Liver (tissue), 9 donors: ENCODE results near the gene VSIG2. TPM values are rescaled to one million over a fixed set of nuclear protein-coding genes. Genes with fewer than 3 reads are reported as not detected.
A peak's percentile ranks its signal among the peaks of the same experiment; 100 is the strongest.

ENCODE experiments used
- DNase-seq: peaks from one replicate; pipeline ENCODE4 v3.0.0-alpha.2; 2017; ENCODE audit warnings: low spot score
- H3K27ac ChIP-seq, 2 donors: one replicate each; pipeline ENCODE4 v1.7.0; 2013; ENCODE audit warnings: inconsistent platforms in 2 of 2, low read length in 2 of 2, control low read depth in 1 of 2, low read depth in 1 of 2, mild to moderate bottlenecking in 1 of 2
- H3K27me3 ChIP-seq, 4 donors: one replicate each; pipeline versions ENCODE4 v1.6.1 to v1.7.0; 2013; ENCODE audit warnings: low read length in 3 of 4, inconsistent platforms in 1 of 4, mild to moderate bottlenecking in 1 of 4, moderate library complexity in 1 of 4; ENCODE audit not compliant: control insufficient read depth in 4 of 4, insufficient read depth in 4 of 4
- H3K36me3 ChIP-seq, 4 donors: one replicate each; pipeline versions ENCODE4 v1.6.1 to v1.7.0; 2013; ENCODE audit warnings: low read length in 3 of 4, mild to moderate bottlenecking in 3 of 4, low read depth in 1 of 4, moderate library complexity in 1 of 4; ENCODE audit not compliant: control insufficient read depth in 4 of 4, insufficient read depth in 3 of 4
- H3K4me1 ChIP-seq, 4 donors: one replicate each; pipeline versions ENCODE4 v1.6.1 to v1.7.0; 2013; ENCODE audit warnings: low read length in 3 of 4, mild to moderate bottlenecking in 3 of 4, moderate library complexity in 1 of 4; ENCODE audit not compliant: control insufficient read depth in 4 of 4, insufficient read depth in 4 of 4
- H3K4me3 ChIP-seq, 3 donors: one replicate each; pipeline versions ENCODE4 v1.6.1 to v1.7.0; 2013; ENCODE audit warnings: low read length in 3 of 3, control low read depth in 1 of 3, low read depth in 1 of 3, mild to moderate bottlenecking in 1 of 3
- H3K9ac ChIP-seq, 2 donors: one replicate each; pipeline ENCODE4 v1.7.0; 2013; ENCODE audit warnings: low read length in 2 of 2, mild to moderate bottlenecking in 2 of 2, moderate library complexity in 2 of 2, control low read depth in 1 of 2, low read depth in 1 of 2
- H3K9me3 ChIP-seq, 4 donors: one replicate each; pipeline versions ENCODE4 v1.6.1 to v1.7.0; 2013; ENCODE audit warnings: low read length in 3 of 4; ENCODE audit not compliant: control insufficient read depth in 4 of 4
- EGR1 ChIP-seq, 2 donors: IDR thresholded peaks; 2 replicates each; pipeline ENCODE4 v1.6.1; 2016 to 2018; ENCODE audit warnings: antibody characterized with exemption in 2 of 2, low read depth in 2 of 2
- FOXA1 ChIP-seq: IDR thresholded peaks from 2 replicates; pipeline ENCODE4 v1.6.1; 2016; ENCODE audit warnings: antibody characterized with exemption
- FOXA2 ChIP-seq: IDR thresholded peaks from 2 replicates; pipeline ENCODE4 v1.6.1; 2016; ENCODE audit warnings: antibody characterized with exemption
- GABPA ChIP-seq, 2 donors: IDR thresholded peaks in 1 of 2; conservative IDR thresholded peaks in 1 of 2; 2 replicates each; pipeline ENCODE4 v1.6.1; 2016; ENCODE audit warnings: antibody characterized with exemption in 2 of 2, mild to moderate bottlenecking in 1 of 2, moderate library complexity in 1 of 2
- HNF4A ChIP-seq, 2 donors: conservative IDR thresholded peaks; 2 replicates each; pipeline ENCODE4 v1.6.1; 2016; ENCODE audit warnings: antibody characterized with exemption in 2 of 2, mild to moderate bottlenecking in 2 of 2
- HNF4G ChIP-seq: IDR thresholded peaks from 2 replicates; pipeline ENCODE4 v1.6.1; 2016; ENCODE audit warnings: antibody characterized with exemption
- JUND ChIP-seq, 2 donors: IDR thresholded peaks; 2 replicates each; pipeline ENCODE4 v1.6.1; 2016; ENCODE audit warnings: antibody characterized with exemption in 2 of 2
- NR2F2 ChIP-seq: IDR thresholded peaks from 2 replicates; pipeline ENCODE4 v1.6.1; 2016; ENCODE audit warnings: antibody characterized with exemption
- RAD21 ChIP-seq, 2 donors: IDR thresholded peaks; 2 replicates each; pipeline ENCODE4 v1.6.1; 2016; ENCODE audit warnings: antibody characterized with exemption in 2 of 2, mild to moderate bottlenecking in 2 of 2
- RXRA ChIP-seq, 2 donors: IDR thresholded peaks; 2 replicates each; pipeline ENCODE4 v1.6.1; 2017 to 2018; ENCODE audit warnings: antibody characterized with exemption in 2 of 2, mild to moderate bottlenecking in 1 of 2
- SP1 ChIP-seq: IDR thresholded peaks from 2 replicates; pipeline ENCODE4 v1.6.1; 2018; ENCODE audit warnings: antibody characterized with exemption, mild to moderate bottlenecking
- TAF1 ChIP-seq: conservative IDR thresholded peaks from 2 replicates; pipeline ENCODE4 v1.6.1; 2016; ENCODE audit warnings: antibody characterized with exemption, mild to moderate bottlenecking
- YY1 ChIP-seq: IDR thresholded peaks from 2 replicates; pipeline ENCODE4 v1.6.1; 2016; ENCODE audit warnings: antibody characterized with exemption, mild to moderate bottlenecking
- WGBS: extraction: QIAGEN DNeasy Blood & Tissue Kit; methylation state at CpG from one replicate; pipeline ENCODE4 v1.1.7; 2013; 5-methylcytosine and 5-hydroxymethylcytosine counted together
- polyA plus RNA-seq, 2 donors: library from polyadenylated mRNA; stranded (reverse) in 1 of 2; unstranded in 1 of 2; fragments of 200-250 nt in 1 of 2; fragments of >200 nt in 1 of 2; fragmentation: Nextera tagmentation in 1 of 2; extraction: Ambion mirVana in 1 of 2; gene quantifications; one replicate each; pipeline versions ENCODE4 v1.2.1 to v1.2.3, GENCODE V29; 2013 to 2015
- total RNA-seq, 2 donors: library from RNA; depleted of rRNA; stranded (reverse); fragments of >200 nt; gene quantifications; one replicate each; pipeline ENCODE4 v1.2.3, GENCODE V29; 2014
- TF ChIP-seq, protein P1 (sequence below): IDR thresholded peaks from 2 replicates; pipeline ENCODE4 v1.6.1; 2016; ENCODE audit warnings: antibody characterized with exemption
- TF ChIP-seq, protein P2 (sequence below): IDR thresholded peaks from 2 replicates; pipeline ENCODE4 v1.6.1; 2016; ENCODE audit warnings: antibody characterized with exemption, mild to moderate bottlenecking
- TF ChIP-seq, protein P3 (sequence below): fragments of 150-350 bp; IDR thresholded peaks from 2 replicates; pipeline ENCODE4 v1.5.1; 2017; ENCODE audit warnings: improper control_type of control experiment, low read depth, low read length; ENCODE audit not compliant: missing input control
- TF ChIP-seq, protein P4 (sequence below): IDR thresholded peaks from 2 replicates; pipeline ENCODE4 v1.6.1; 2016; ENCODE audit warnings: antibody characterized with exemption
- donor health status: healthy.
- donor health status: healthy.
- donor health status: healthy.
- donor health status: healthy.
- donor health status: healthy.

VSIG2 gene
- total and polyA plus RNA-seq, 4 donors: 0.51 to 1.3 (median 0.75) TPM; not detected in 1

DNA sequence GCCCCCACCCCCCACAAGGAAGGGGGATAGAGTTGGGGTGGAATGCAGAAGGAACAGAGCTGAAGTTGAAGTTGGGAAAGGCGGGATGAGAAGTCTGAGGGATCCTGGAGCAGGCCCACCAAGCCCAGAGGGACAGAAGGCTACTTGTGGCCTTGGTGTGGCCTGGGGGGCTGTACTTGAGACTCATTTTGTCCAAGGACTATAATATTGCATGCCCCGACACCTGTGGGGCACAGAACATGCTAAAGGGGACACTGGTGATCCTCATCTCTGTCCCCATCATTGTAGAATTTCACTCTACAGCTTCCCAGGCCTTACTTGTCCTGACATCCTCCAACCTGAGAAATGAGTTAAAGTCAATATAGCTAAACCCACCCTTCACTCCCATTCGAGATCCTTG lies 8.8 kb upstream of the VSIG2 start:
- WGBS: 60% methylated on average over 3 of the region's 3 CpGs
- no peak for TF ChIP-seq TAF1
- no peak for TF ChIP-seq FOXA1
- no peak for TF ChIP-seq YY1
- TF ChIP-seq HNF4A (conservative IDR thresholded peaks at IDR 0.05): no peak
- TF ChIP-seq NR2F2: no peak
- TF ChIP-seq, protein P1, sequence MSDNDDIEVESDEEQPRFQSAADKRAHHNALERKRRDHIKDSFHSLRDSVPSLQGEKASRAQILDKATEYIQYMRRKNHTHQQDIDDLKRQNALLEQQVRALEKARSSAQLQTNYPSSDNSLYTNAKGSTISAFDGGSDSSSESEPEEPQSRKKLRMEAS: no peak
- TF ChIP-seq RAD21 (IDR thresholded peaks at IDR 0.05): no peak
- TF ChIP-seq FOXA2: no peak
- TF ChIP-seq RXRA (IDR thresholded peaks at IDR 0.05): no peak
- TF ChIP-seq, protein P2, sequence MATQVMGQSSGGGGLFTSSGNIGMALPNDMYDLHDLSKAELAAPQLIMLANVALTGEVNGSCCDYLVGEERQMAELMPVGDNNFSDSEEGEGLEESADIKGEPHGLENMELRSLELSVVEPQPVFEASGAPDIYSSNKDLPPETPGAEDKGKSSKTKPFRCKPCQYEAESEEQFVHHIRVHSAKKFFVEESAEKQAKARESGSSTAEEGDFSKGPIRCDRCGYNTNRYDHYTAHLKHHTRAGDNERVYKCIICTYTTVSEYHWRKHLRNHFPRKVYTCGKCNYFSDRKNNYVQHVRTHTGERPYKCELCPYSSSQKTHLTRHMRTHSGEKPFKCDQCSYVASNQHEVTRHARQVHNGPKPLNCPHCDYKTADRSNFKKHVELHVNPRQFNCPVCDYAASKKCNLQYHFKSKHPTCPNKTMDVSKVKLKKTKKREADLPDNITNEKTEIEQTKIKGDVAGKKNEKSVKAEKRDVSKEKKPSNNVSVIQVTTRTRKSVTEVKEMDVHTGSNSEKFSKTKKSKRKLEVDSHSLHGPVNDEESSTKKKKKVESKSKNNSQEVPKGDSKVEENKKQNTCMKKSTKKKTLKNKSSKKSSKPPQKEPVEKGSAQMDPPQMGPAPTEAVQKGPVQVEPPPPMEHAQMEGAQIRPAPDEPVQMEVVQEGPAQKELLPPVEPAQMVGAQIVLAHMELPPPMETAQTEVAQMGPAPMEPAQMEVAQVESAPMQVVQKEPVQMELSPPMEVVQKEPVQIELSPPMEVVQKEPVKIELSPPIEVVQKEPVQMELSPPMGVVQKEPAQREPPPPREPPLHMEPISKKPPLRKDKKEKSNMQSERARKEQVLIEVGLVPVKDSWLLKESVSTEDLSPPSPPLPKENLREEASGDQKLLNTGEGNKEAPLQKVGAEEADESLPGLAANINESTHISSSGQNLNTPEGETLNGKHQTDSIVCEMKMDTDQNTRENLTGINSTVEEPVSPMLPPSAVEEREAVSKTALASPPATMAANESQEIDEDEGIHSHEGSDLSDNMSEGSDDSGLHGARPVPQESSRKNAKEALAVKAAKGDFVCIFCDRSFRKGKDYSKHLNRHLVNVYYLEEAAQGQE: no peak
- no peak for TF ChIP-seq SP1
- TF ChIP-seq EGR1 (IDR thresholded peaks at IDR 0.05; ENCODE audit: low read depth in 2 of 2): no peak
- no peak for DNase-seq
- H3K4me3 ChIP-seq: peak overlapping the region in 2 of 3 donors; percentile 15 to 60
- H3K27me3 ChIP-seq: peaks cover 0 to 8% (median 5%) of the 10 kb centered on the region in 4 donors
- H3K9ac ChIP-seq: no peak overlapping the region
- peaks cover 18 to 39% (median 22%) of the 10 kb centered on the region in 4 donors for H3K4me1 ChIP-seq
- peak overlapping the region; percentile 82 to 84 for H3K27ac ChIP-seq
- H3K36me3 ChIP-seq: no peaks in the 10 kb centered on the region
- H3K9me3 ChIP-seq: no peaks in the 10 kb centered on the region

DNA sequence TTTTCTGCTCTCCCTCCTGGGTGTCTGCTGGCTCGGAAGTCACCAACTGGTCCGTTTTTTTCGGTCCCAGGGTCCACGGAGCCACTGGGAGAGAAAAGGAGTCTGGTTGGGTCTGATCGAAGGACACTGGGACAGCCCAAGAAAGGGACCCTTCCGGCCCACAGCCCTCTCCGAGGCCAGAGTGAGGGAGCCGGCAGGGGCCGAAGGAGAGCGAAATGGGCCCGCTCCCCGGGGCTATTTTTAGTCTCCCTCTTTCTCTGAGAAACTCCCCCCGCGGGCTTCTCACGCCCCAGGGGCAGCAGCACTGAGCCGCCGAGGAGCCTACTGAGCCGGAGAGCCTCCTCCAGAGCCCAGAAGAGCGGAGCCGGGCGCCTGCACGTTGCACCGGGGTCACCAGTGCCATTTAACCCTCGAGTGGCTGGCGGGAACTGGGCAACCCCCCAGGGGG lies 8.2 kb upstream of the VSIG2 start:
- DNase-seq: no peak
- Histone ChIP-seq H3K9ac (no peak overlapping the region), H3K27ac (peak overlapping the region; percentile 82 to 84), H3K4me3 (peak overlapping the region in 2 of 3 donors; percentile 15 to 60), H3K4me1 (peaks cover 18 to 39% (median 22%) of the 10 kb centered on the region in 4 donors), H3K9me3 (no peaks in the 10 kb centered on the region), H3K36me3 (no peaks in the 10 kb centered on the region), H3K27me3 (peaks cover 0 to 8% (median 5%) of the 10 kb centered on the region in 4 donors)
- 16% methylated on average over 25 of the region's 25 CpGs for WGBS
- TF ChIP-seq YY1: no peak
- TF ChIP-seq, protein P3, sequence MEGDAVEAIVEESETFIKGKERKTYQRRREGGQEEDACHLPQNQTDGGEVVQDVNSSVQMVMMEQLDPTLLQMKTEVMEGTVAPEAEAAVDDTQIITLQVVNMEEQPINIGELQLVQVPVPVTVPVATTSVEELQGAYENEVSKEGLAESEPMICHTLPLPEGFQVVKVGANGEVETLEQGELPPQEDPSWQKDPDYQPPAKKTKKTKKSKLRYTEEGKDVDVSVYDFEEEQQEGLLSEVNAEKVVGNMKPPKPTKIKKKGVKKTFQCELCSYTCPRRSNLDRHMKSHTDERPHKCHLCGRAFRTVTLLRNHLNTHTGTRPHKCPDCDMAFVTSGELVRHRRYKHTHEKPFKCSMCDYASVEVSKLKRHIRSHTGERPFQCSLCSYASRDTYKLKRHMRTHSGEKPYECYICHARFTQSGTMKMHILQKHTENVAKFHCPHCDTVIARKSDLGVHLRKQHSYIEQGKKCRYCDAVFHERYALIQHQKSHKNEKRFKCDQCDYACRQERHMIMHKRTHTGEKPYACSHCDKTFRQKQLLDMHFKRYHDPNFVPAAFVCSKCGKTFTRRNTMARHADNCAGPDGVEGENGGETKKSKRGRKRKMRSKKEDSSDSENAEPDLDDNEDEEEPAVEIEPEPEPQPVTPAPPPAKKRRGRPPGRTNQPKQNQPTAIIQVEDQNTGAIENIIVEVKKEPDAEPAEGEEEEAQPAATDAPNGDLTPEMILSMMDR: no peak
- no peak for TF ChIP-seq GABPA (IDR thresholded peaks at IDR 0.05 in 1 of 2, conservative IDR thresholded peaks at IDR 0.05 in 1 of 2)
- TF ChIP-seq, protein P4, sequence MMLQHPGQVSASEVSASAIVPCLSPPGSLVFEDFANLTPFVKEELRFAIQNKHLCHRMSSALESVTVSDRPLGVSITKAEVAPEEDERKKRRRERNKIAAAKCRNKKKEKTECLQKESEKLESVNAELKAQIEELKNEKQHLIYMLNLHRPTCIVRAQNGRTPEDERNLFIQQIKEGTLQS: no peak
- TF ChIP-seq NR2F2: no peak
- no peak for TF ChIP-seq TAF1
- TF ChIP-seq EGR1 (IDR thresholded peaks at IDR 0.05; ENCODE audit: low read depth in 2 of 2): no peak
- no peak for TF ChIP-seq HNF4A (conservative IDR thresholded peaks at IDR 0.05)
- no peak for TF ChIP-seq HNF4G
- TF ChIP-seq JUND (IDR thresholded peaks at IDR 0.05): no peak
- TF ChIP-seq FOXA2: no peak
